ENCODE results near the gene ELP4. TPM values are rescaled to one million over a fixed set of nuclear protein-coding genes. Genes with fewer than 3 reads are reported as not detected.
"Not testable (repeated sequence)": the region's sequence is repeated elsewhere in the genome, so short reads cannot be mapped to it uniquely, and the experiment has no call there.

The ELP4 gene
- total and polyA plus RNA-seq, 2 experiments from 2014 or later: 16.2 to 20.1 TPM

DNA sequence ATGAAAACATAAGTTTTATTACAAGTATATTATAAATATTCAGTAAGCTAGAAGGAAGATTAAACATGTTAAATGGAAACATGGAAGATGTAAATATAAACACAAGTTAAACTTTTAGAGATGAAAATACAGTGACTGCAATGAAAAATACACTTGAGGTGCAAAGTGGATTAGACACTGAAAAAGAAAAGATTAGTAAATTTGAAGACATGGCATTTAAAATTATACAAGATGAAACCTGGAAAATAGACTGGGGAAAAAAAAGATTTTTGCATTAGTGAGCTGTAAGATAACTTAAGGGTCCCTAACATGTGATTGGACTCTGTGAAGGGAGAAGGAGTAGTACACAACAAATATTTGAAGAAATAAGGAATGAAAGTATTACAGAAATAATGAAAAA, 33.3 kb downstream of the ELP4 start:
- no peaks in the 10 kb centered on the region for H3K27me3 ChIP-seq (replicated peaks; ENCODE audit: insufficient read depth)
- H3K9ac ChIP-seq: no peak overlapping the region
- H3K4me3 ChIP-seq: no peak overlapping the region
- no peak overlapping the region for H3K27ac ChIP-seq
- peaks cover 4% of the 10 kb centered on the region for H3K9me3 ChIP-seq (ENCODE audit: low read depth)
- H3K4me2 ChIP-seq (ENCODE audit: unreplicated experiment): no peak overlapping the region
- H4K20me1 ChIP-seq (ENCODE audit: insufficient read depth): no peaks in the 10 kb centered on the region
- H2AFZ ChIP-seq: no peak overlapping the region
- no peaks in the 10 kb centered on the region for H3K79me2 ChIP-seq (ENCODE audit: insufficient read depth)
- peaks cover 9% of the 10 kb centered on the region; the same call in 1 of the 2 replicates for H3K36me3 ChIP-seq (ENCODE audit: low read depth)
- no peaks in the 10 kb centered on the region for H3F3A ChIP-seq (ENCODE audit: insufficient read depth)
- in situ Hi-C loops (cut with MboI): no loop called here
- no peaks in the 10 kb centered on the region for H3K9me2 ChIP-seq (ENCODE audit: insufficient read depth)
- DNase-seq: no peak
- TF ChIP-seq EZH2phosphoT487 (IDR thresholded peaks at IDR 0.05; ENCODE audit: insufficient read depth, low read depth): no peak
- TF ChIP-seq EZH2 (IDR thresholded peaks at IDR 0.05; ENCODE audit: insufficient read depth, poor library complexity, severe bottlenecking): no peak
- H3K4me1 ChIP-seq (ENCODE audit: insufficient read depth): no peaks in the 10 kb centered on the region

DNA sequence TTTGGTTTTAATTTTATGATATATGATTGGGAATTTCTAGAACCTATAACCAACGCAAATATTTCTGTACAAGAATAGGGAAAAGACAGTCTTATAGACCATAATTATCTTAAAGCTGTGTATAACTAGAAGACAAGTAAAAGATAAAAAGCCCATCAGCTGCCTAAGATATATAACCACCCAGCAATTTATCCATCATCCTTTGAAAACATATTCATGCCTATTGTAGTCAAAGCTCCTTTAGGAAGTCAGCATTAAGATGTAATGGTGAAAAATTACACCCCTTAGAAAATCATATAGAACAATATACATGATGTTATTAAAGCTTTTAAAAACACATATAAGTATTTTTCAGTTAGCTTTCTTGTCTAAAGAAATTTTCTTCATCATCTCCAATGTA, 46.4 kb downstream of the ELP4 start:
- Histone ChIP-seq H3K4me2 (ENCODE audit: unreplicated experiment) (no peak overlapping the region), H2AFZ (no peak overlapping the region), H3K27ac (no peak overlapping the region), H3K4me3 (no peak overlapping the region), H3K36me3 (ENCODE audit: low read depth) (no peaks in the 10 kb centered on the region), H4K20me1 (ENCODE audit: insufficient read depth) (no peaks in the 10 kb centered on the region), H3K27me3 (replicated peaks; ENCODE audit: insufficient read depth) (no peaks in the 10 kb centered on the region), H3K79me2 (ENCODE audit: insufficient read depth) (no peaks in the 10 kb centered on the region), H3K4me1 (ENCODE audit: insufficient read depth) (no peaks in the 10 kb centered on the region), H3K9ac (no peak overlapping the region), H3F3A (ENCODE audit: insufficient read depth) (no peaks in the 10 kb centered on the region), H3K9me3 (ENCODE audit: low read depth) (no peaks in the 10 kb centered on the region), H3K9me2 (ENCODE audit: insufficient read depth) (no peaks in the 10 kb centered on the region)
- TF ChIP-seq EZH2phosphoT487 (IDR thresholded peaks at IDR 0.05; ENCODE audit: insufficient read depth, low read depth) (no peak), EZH2 (IDR thresholded peaks at IDR 0.05; ENCODE audit: insufficient read depth, poor library complexity, severe bottlenecking) (no peak)
- in situ Hi-C loops (cut with MboI): no loop called here
- 87 to 93% methylated on average over 1 of the region's 1 CpG for WGBS, 2 experiments (ENCODE audit: low coverage in 1 of 2, low lambda C conversion rate in 2 of 2, missing lambda C conversion rate in 2 of 2)
- DNase-seq: no peak

DNA sequence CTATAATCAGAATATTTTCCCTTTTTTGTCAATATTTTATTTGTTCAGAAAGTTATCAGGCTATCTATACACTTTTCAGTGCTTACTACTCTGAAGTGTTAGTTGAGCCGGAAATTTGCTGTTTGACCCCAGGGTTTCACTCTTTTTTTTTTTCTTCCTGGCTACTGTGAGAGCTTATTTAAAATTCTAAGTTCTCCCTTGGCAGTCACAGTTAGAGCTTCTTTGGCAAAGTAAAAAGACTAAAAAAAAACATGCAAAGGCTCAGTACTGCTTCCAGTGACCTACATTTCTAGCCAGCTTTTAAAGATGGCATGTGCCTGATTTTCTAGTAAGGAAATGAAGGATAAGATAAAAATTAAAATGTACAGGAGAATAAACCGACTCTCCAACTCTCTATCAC, 48.4 kb downstream of the ELP4 start:
- H3K79me2 ChIP-seq (ENCODE audit: insufficient read depth): no peaks in the 10 kb centered on the region
- no peaks in the 10 kb centered on the region for H3F3A ChIP-seq (ENCODE audit: insufficient read depth)
- no peaks in the 10 kb centered on the region for H4K20me1 ChIP-seq (ENCODE audit: insufficient read depth)
- no peak overlapping the region for H3K27ac ChIP-seq
- H2AFZ ChIP-seq: no peak overlapping the region
- H3K9me2 ChIP-seq (ENCODE audit: insufficient read depth): no peaks in the 10 kb centered on the region
- TF ChIP-seq EZH2phosphoT487 (IDR thresholded peaks at IDR 0.05; ENCODE audit: insufficient read depth, low read depth) (no peak), EZH2 (IDR thresholded peaks at IDR 0.05; ENCODE audit: insufficient read depth, poor library complexity, severe bottlenecking) (no peak)
- no peaks in the 10 kb centered on the region for H3K36me3 ChIP-seq (ENCODE audit: low read depth)
- no peaks in the 10 kb centered on the region for H3K9me3 ChIP-seq (ENCODE audit: low read depth)
- no peaks in the 10 kb centered on the region for H3K4me1 ChIP-seq (ENCODE audit: insufficient read depth)
- no peak overlapping the region for H3K4me3 ChIP-seq
- H3K27me3 ChIP-seq (replicated peaks; ENCODE audit: insufficient read depth): no peaks in the 10 kb centered on the region
- H3K4me2 ChIP-seq (ENCODE audit: unreplicated experiment): no peak overlapping the region
- WGBS, 2 experiments (ENCODE audit: low coverage in 1 of 2, low lambda C conversion rate in 2 of 2, missing lambda C conversion rate in 2 of 2): 11 to 17% methylated on average over 2 of the region's 2 CpGs
- in situ Hi-C loops (cut with MboI): no loop called here
- no peak for DNase-seq
- no peak overlapping the region for H3K9ac ChIP-seq

DNA sequence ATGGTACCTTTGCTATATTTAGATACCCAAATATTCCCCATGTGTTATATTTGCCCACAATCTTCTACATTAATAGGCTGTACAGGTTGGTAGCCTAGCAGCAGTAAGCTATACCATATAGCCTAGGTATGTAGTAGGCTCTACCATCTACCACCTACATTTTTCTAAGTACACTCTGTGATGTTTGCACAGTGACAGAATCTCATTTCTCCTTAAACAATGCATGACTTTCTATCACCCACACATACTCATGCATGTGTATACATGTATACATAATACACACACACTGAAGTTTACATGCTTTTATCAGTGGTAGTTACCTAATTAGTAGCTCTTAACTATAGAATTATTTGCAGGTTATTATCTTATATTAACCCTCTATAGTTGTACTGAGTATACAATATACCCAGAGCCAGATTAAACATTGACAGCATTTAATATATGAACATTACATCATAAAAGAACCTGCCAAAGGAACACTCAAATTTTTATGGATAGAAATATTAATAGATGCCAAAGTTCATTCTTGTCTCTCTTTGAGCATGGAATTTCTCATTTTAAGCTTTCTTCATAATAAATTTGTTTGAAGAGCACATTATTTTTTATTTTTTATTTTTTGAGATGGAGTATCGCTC, 51.4 kb downstream of the ELP4 start:
- Histone ChIP-seq H3K79me2 (ENCODE audit: insufficient read depth) (no peaks in the 10 kb centered on the region), H4K20me1 (ENCODE audit: insufficient read depth) (no peaks in the 10 kb centered on the region), H3K9me3 (ENCODE audit: low read depth) (no peaks in the 10 kb centered on the region), H3K4me2 (ENCODE audit: unreplicated experiment) (no peak overlapping the region), H3F3A (ENCODE audit: insufficient read depth) (no peaks in the 10 kb centered on the region), H3K4me3 (no peak overlapping the region), H2AFZ (no peak overlapping the region), H3K27me3 (replicated peaks; ENCODE audit: insufficient read depth) (no peaks in the 10 kb centered on the region), H3K9ac (no peak overlapping the region), H3K9me2 (ENCODE audit: insufficient read depth) (no peaks in the 10 kb centered on the region), H3K4me1 (ENCODE audit: insufficient read depth) (no peaks in the 10 kb centered on the region), H3K36me3 (ENCODE audit: low read depth) (no peaks in the 10 kb centered on the region), H3K27ac (no peak overlapping the region)
- DNase-seq: no peak
- in situ Hi-C loops (cut with MboI): no loop called here
- WGBS, 2 experiments (ENCODE audit: low coverage in 1 of 2, low lambda C conversion rate in 2 of 2, missing lambda C conversion rate in 2 of 2): 96 to 100% methylated on average over 1 of the region's 1 CpG
- TF ChIP-seq EZH2 (IDR thresholded peaks at IDR 0.05; ENCODE audit: insufficient read depth, poor library complexity, severe bottlenecking) (no peak), EZH2phosphoT487 (IDR thresholded peaks at IDR 0.05; ENCODE audit: insufficient read depth, low read depth) (no peak)

DNA sequence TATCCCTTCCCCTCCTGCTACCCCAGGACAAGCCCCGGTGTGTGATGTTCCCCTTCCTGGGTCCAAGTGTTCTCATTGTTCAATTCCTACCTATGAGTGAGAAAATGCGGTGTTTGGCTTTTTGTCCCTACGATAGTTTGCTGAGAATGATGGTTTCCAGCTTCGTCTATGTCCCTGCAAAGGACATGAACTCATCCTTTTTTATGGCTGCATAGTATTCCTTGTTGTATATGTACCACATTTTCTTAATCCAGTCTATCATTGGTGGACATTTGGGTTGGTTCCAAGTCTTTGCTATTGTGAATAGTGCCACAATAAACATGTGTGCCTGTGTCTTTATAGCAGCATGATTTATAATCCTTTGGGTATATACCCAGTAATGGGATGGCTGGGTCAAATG, 55.0 kb downstream of the ELP4 start:
- H2AFZ ChIP-seq; H3K9ac ChIP-seq; H3K27me3 ChIP-seq (replicated peaks; ENCODE audit: insufficient read depth); in situ Hi-C loops (cut with MboI); H3F3A ChIP-seq (ENCODE audit: insufficient read depth); H3K9me2 ChIP-seq (ENCODE audit: insufficient read depth); H3K36me3 ChIP-seq (ENCODE audit: low read depth); H3K27ac ChIP-seq; H4K20me1 ChIP-seq (ENCODE audit: insufficient read depth); H3K4me2 ChIP-seq (ENCODE audit: unreplicated experiment); H3K9me3 ChIP-seq (ENCODE audit: low read depth); DNase-seq; H3K4me3 ChIP-seq; H3K4me1 ChIP-seq (ENCODE audit: insufficient read depth); H3K79me2 ChIP-seq (ENCODE audit: insufficient read depth): not testable (repeated sequence)
- 91 to 94% methylated on average over 4 of the region's 4 CpGs for WGBS, 2 experiments (ENCODE audit: low coverage in 1 of 2, low lambda C conversion rate in 2 of 2, missing lambda C conversion rate in 2 of 2)

DNA sequence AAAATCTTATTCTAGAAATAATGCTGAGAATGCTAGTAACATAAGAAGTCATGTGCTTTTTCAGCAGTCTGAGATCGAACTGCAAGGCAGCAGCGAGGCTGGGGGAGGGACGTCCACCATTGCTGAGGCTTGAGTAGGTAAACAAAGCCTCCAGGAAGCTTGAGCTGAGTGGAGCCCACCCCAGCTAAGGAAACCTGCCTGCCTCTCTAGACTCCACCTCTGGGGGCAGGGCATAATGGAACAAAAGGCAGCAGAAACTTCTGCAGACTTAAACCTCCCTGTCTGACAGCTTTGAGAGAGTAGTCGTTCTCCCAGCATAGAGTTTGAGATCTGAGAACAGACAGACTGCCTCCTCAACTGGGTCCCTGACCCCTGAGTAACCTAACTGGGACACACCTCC, 64.6 kb downstream of the ELP4 start:
- H3K27ac ChIP-seq; H3K4me2 ChIP-seq (ENCODE audit: unreplicated experiment); H2AFZ ChIP-seq; H3K9me3 ChIP-seq (ENCODE audit: low read depth); H3K4me1 ChIP-seq (ENCODE audit: insufficient read depth); H3K9ac ChIP-seq; H3K79me2 ChIP-seq (ENCODE audit: insufficient read depth); H3K4me3 ChIP-seq; H4K20me1 ChIP-seq (ENCODE audit: insufficient read depth); DNase-seq; in situ Hi-C loops (cut with MboI); H3K9me2 ChIP-seq (ENCODE audit: insufficient read depth); H3F3A ChIP-seq (ENCODE audit: insufficient read depth); H3K27me3 ChIP-seq (replicated peaks; ENCODE audit: insufficient read depth); H3K36me3 ChIP-seq (ENCODE audit: low read depth): not testable (repeated sequence)
- 82 to 83% methylated on average over 4 of the region's 4 CpGs for WGBS, 2 experiments (ENCODE audit: low coverage in 1 of 2, low lambda C conversion rate in 2 of 2, missing lambda C conversion rate in 2 of 2)

DNA sequence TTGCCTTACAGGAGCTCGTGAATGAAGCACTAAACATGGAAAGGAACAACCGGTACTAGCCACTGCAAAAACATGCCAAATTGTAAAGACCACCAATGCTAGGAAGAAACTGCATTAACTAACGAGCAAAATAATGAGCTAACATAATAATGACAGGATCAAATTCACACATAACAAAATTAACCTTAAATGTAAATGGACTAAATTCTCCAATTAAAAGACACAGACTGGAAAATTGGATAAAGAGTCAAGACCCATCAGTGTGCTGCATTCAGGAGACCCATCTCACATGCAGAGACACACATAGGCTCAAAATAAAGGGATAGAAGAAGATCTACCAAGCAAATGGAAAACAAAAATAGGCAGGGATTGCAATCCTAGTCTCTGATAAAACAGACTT, 66.2 kb downstream of the ELP4 start:
- H3K79me2 ChIP-seq (ENCODE audit: insufficient read depth); H3K9ac ChIP-seq; H3K36me3 ChIP-seq (ENCODE audit: low read depth); H2AFZ ChIP-seq; H3F3A ChIP-seq (ENCODE audit: insufficient read depth); in situ Hi-C loops (cut with MboI); H3K27me3 ChIP-seq (replicated peaks; ENCODE audit: insufficient read depth); H3K9me3 ChIP-seq (ENCODE audit: low read depth); DNase-seq; H3K4me3 ChIP-seq; H3K9me2 ChIP-seq (ENCODE audit: insufficient read depth); H4K20me1 ChIP-seq (ENCODE audit: insufficient read depth); H3K4me2 ChIP-seq (ENCODE audit: unreplicated experiment); H3K27ac ChIP-seq; H3K4me1 ChIP-seq (ENCODE audit: insufficient read depth): not testable (repeated sequence)
- 93 to 95% methylated on average over 3 of the region's 3 CpGs for WGBS, 2 experiments (ENCODE audit: low coverage in 1 of 2, low lambda C conversion rate in 2 of 2, missing lambda C conversion rate in 2 of 2)

All from GM23248 (cell line).